HEK293 (cell line): ENCODE data around the gene GDPD3.

Experiments used
- CTCF ChIA-PET: fragments of 350-600 bp; formaldehyde crosslinking; extraction: SDS; loops from one replicate; lab custom pipeline; 2021; ENCODE audit warnings: antibody characterized with exemption; lab: Yijun Ruan, JAX
- POLR2A ChIA-PET: fragments of 300-600 bp; formaldehyde crosslinking; extraction: SDS; loops from one replicate; lab custom pipeline; 2020; ENCODE audit warnings: antibody characterized with exemption, inconsistent platforms; lab: Yijun Ruan, JAX
- H3K27ac ChIP-seq: fragments of 200-500 bp; sonication (Bioruptor generic); 2 replicates; pipeline ENCODE4 v1.5.1; 2014; ENCODE audit warnings: low read depth, low read length, control low read depth, inconsistent platforms; ENCODE audit errors: extremely low read depth
- H3K36me3 ChIP-seq, 2 experiments: fragments of 200-500 bp in 1 of 2; sonication (Bioruptor generic) in 1 of 2; 1 replicate in 1 of 2; 2 replicates in 1 of 2; pipeline ENCODE4 v1.5.1; 2014 to 2017; ENCODE audit warnings: inconsistent platforms in 2 of 2, low read length in 2 of 2; ENCODE audit not compliant: control insufficient read depth in 2 of 2, insufficient read depth in 1 of 2
- H3K4me1 ChIP-seq: fragments of 200-500 bp; sonication (Bioruptor generic); 2 replicates; pipeline ENCODE4 v1.5.1; 2014; ENCODE audit warnings: mild to moderate bottlenecking, low read length, inconsistent platforms; ENCODE audit not compliant: control insufficient read depth, insufficient read depth
- H3K4me3 ChIP-seq: 2 replicates; pipeline ENCODE4 v1.5.1; 2011; ENCODE audit warnings: low read depth, mild to moderate bottlenecking, control low read depth, low read length, moderate library complexity
- H3K9me3 ChIP-seq: fragments of 200-500 bp; sonication (Bioruptor generic); 2 replicates; pipeline ENCODE4 v1.5.1; 2014; ENCODE audit warnings: low read depth, low read length, inconsistent platforms; ENCODE audit not compliant: control insufficient read depth, insufficient read depth
- GLI4 ChIP-seq: fragments of 450-650 bp; formaldehyde crosslinking; IDR thresholded peaks from 2 replicates; pipeline ENCODE4 v1.5.1; 2016; ENCODE audit warnings: missing biosample characterization, missing genetic modification characterization
- PRDM6 ChIP-seq: fragments of 450-650 bp; formaldehyde crosslinking; IDR thresholded peaks from 2 replicates; pipeline ENCODE4 v1.5.1; 2017; ENCODE audit warnings: missing biosample characterization, missing genetic modification characterization
- ZNF138 ChIP-seq: fragments of 450-650 bp; formaldehyde crosslinking; IDR thresholded peaks from 2 replicates; pipeline ENCODE4 v1.5.1; 2016; ENCODE audit warnings: missing biosample characterization, missing genetic modification characterization, borderline replicate concordance
- ZNF174 ChIP-seq: fragments of 450-650 bp; formaldehyde crosslinking; IDR thresholded peaks from 2 replicates; pipeline ENCODE4 v1.5.0; 2017; ENCODE audit warnings: missing biosample characterization, mild to moderate bottlenecking, missing genetic modification characterization
- ZNF2 ChIP-seq: fragments of 450-650 bp; formaldehyde crosslinking; IDR thresholded peaks from 2 replicates; pipeline ENCODE4 v1.5.1; 2016; ENCODE audit warnings: missing biosample characterization, missing genetic modification characterization
- ZNF274 ChIP-seq, 2 experiments: fragments of 200-500 bp in 1 of 2; fragments of 450-650 bp in 1 of 2; sonication (Bioruptor generic) in 1 of 2; formaldehyde crosslinking in 1 of 2; IDR thresholded peaks; 2 replicates each; pipeline versions ENCODE4 v1.5.1 to v1.6.1; 2014 to 2016; ENCODE audit warnings: borderline replicate concordance in 1 of 2, inconsistent platforms in 1 of 2, low read length in 1 of 2, missing biosample characterization in 1 of 2, missing genetic modification characterization in 1 of 2
- ZNF302 ChIP-seq: fragments of 450-650 bp; formaldehyde crosslinking; IDR thresholded peaks from 2 replicates; pipeline ENCODE4 v1.5.1; 2016; ENCODE audit warnings: missing biosample characterization, missing genetic modification characterization, low read depth
- ZNF335 ChIP-seq: fragments of 450-650 bp; formaldehyde crosslinking; conservative IDR thresholded peaks from 2 replicates; pipeline ENCODE4 v1.5.1; 2016; ENCODE audit warnings: missing biosample characterization, missing genetic modification characterization
- ZNF549 ChIP-seq: fragments of 450-650 bp; IDR thresholded peaks from 2 replicates; pipeline ENCODE4 v1.5.1; 2018; ENCODE audit warnings: missing biosample characterization, missing genetic modification characterization, mild to moderate bottlenecking, inconsistent platforms, moderate library complexity
- ZNF623 ChIP-seq: fragments of 450-650 bp; formaldehyde crosslinking; IDR thresholded peaks from 2 replicates; pipeline ENCODE4 v1.5.1; 2016; ENCODE audit warnings: missing biosample characterization, missing genetic modification characterization
- ZNF707 ChIP-seq: fragments of 450-650 bp; formaldehyde crosslinking; IDR thresholded peaks from 2 replicates; pipeline ENCODE4 v1.5.1; 2016; ENCODE audit warnings: missing biosample characterization, missing genetic modification characterization
- ZNF747 ChIP-seq: fragments of 450-650 bp; formaldehyde crosslinking; IDR thresholded peaks from 2 replicates; pipeline ENCODE4 v1.5.1; 2016; ENCODE audit warnings: missing biosample characterization, missing genetic modification characterization
- ZNF792 ChIP-seq: fragments of 450-650 bp; formaldehyde crosslinking; IDR thresholded peaks from 2 replicates; pipeline ENCODE4 v1.5.1; 2016; ENCODE audit warnings: missing biosample characterization, missing genetic modification characterization
- ZSCAN30 ChIP-seq: fragments of 450-650 bp; IDR thresholded peaks from 2 replicates; pipeline ENCODE4 v1.5.1; 2018; ENCODE audit warnings: missing biosample characterization, mild to moderate bottlenecking, missing genetic modification characterization, moderate library complexity
- TF ChIP-seq, protein P1 (sequence below): fragments of 450-650 bp; formaldehyde crosslinking; IDR thresholded peaks from 2 replicates; pipeline ENCODE4 v1.5.1; 2016; ENCODE audit warnings: missing biosample characterization, missing genetic modification characterization
- TF ChIP-seq, protein P2 (sequence below): fragments of 450-650 bp; formaldehyde crosslinking; IDR thresholded peaks from 2 replicates; pipeline ENCODE4 v1.5.1; 2017; ENCODE audit warnings: missing biosample characterization, missing genetic modification characterization
- TF ChIP-seq, protein P3 (sequence below): fragments of 450-650 bp; IDR thresholded peaks from 2 replicates; pipeline ENCODE4 v1.5.1; 2018; ENCODE audit warnings: missing biosample characterization, mild to moderate bottlenecking, missing genetic modification characterization
- TF ChIP-seq, protein P4 (sequence below): fragments of 450-650 bp; formaldehyde crosslinking; IDR thresholded peaks from 2 replicates; pipeline ENCODE4 v1.5.0; 2017; ENCODE audit warnings: missing biosample characterization, missing genetic modification characterization, borderline replicate concordance

Gene GDPD3

DNA sequence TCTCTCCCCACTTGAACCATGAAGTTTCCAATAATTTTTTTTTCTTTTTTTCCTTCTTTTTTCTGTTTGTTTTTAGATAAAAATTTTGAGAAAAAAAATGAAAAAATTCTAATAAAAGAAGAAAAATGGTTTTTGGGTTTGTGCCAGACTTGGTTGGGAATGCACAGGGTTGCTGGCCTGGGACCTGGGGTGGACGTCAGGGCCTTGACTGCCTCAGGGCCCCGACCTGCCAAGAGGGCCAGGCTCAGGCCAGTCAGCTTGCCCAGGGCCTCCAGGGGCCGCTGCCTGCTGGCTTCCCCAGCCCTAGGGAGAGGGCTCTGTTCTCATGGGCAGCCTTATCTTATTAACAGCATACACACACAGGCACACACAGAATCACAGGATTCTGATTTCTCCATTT, 28.1 kb downstream of the GDPD3 start:
- ChIA-PET POLR2A (interaction anchor here (0.5 to 2.9 kb wide), 3 partner anchors 19 to 325 kb away, joined by 4 to 13 read pairs (median 5); partner anchors contain the start of gene ALDOA), CTCF (no interaction called here)
- Histone ChIP-seq H3K4me1 (no peaks in the 10 kb centered on the region), H3K4me3 (no peak overlapping the region), H3K9me3 (no peaks in the 10 kb centered on the region), H3K36me3 (peaks cover 15 to 66% of the 10 kb centered on the region in 2 experiments; a peak in 2 of 3 replicates), H3K27ac (no peak overlapping the region)
- TF ChIP-seq ZNF302 (tag by site-specific recombination) (no peak), ZNF335 (tag by site-specific recombination) (no peak)
- TF ChIP-seq, protein P1, sequence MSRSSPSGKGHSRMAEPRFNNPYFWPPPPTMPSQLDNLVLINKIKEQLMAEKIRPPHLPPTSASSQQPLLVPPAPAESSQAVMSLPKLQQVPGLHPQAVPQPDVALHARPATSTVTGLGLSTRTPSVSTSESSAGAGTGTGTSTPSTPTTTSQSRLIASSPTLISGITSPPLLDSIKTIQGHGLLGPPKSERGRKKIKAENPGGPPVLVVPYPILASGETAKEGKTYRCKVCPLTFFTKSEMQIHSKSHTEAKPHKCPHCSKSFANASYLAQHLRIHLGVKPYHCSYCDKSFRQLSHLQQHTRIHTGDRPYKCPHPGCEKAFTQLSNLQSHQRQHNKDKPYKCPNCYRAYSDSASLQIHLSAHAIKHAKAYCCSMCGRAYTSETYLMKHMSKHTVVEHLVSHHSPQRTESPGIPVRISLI (tag by site-specific recombination) = 0 out of 2 replicates have a peak, but pooled peaks have one; percentile 35

DNA sequence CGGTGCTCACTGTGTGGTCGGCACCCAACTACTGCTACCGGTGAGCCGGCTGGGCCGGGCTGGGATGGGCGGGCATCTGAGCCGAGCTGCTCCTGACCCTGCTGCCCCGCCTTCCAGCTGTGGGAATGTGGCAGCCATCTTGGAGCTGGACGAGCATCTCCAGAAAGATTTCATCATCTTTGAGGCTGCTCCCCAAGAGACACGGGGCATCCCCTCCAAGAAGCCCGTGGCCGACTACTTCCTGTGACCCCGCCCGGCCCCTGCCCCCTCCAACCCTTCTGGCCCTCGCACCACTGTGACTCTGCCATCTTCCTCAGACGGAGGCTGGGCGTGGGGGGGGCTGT, 28.5 kb downstream of the GDPD3 start:
- ChIA-PET POLR2A (interaction anchor here (0.5 to 2.9 kb wide), 4 partner anchors 19 to 325 kb away, joined by 4 to 13 read pairs (median 4); partner anchors contain the start of gene ALDOA), CTCF (no interaction called here)
- no peaks in the 10 kb centered on the region for H3K4me1 ChIP-seq
- no peak overlapping the region for H3K4me3 ChIP-seq
- TF ChIP-seq ZNF707 (tag by site-specific recombination) (no peak), ZSCAN30 (tag by site-specific recombination) (no peak), ZNF747 (tag by site-specific recombination) (no peak)
- H3K27ac ChIP-seq = no peak overlapping the region
- no peaks in the 10 kb centered on the region for H3K9me3 ChIP-seq
- peaks cover 19 to 70% of the 10 kb centered on the region in 2 experiments; a peak in 2 of 3 replicates for H3K36me3 ChIP-seq

DNA sequence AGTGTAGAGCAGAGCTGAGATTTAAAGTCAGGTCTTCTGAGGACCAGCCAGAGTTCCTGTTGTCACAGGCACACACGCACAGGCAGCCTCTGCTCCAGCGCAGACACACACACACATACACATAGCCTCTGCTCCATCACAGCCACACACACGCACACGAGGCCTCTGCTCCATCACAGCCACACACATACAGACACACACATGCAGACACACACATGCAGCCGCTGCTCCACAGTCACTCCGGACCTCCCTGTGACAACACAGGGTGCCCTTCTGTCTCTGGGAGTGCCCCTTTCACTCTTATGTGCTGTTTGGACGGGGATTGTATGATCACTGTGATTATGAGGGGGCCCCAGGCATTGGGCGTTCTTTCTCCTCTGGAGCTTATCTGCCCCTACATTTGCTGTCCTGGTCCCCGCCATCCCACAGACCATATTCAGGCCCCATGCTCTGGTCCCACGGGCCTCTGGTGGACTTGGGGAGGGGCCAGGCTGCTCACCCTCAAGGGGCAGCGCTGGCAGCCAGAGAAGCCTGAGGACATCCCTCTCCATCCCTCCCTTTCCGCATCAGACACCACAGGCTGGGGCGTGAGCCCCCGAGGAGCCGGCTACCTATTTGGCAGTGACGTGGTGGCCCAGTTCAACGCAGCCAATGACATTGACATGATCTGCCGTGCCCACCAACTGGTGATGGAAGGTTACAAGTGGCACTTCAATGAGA, 29.1 kb downstream of the GDPD3 start:
- Histone ChIP-seq H3K27ac (no peak overlapping the region), H3K9me3 (no peaks in the 10 kb centered on the region), H3K36me3 (peaks cover 24 to 76% of the 10 kb centered on the region in 2 experiments; a peak in 2 of 3 replicates), H3K4me1 (no peaks in the 10 kb centered on the region), H3K4me3 (no peak overlapping the region)
- ChIA-PET POLR2A (interaction anchor here (0.6 to 2.9 kb wide), 3 partner anchors 18 to 404 kb away, joined by 4 to 13 read pairs (median 7); partner anchors contain the start of gene ALDOA), CTCF (no interaction called here)
- TF ChIP-seq ZNF623 (no peak), GLI4 (no peak), ZNF174 (tag by site-specific recombination) (no peak), PRDM6 (tag by site-specific recombination) (no peak), ZNF274 (IDR thresholded peaks at IDR 0.05; ENCODE audit: low read length) (no peak), ZNF274 (tag by site-specific recombination; IDR thresholded peaks at IDR 0.05; ENCODE audit: borderline replicate concordance) (no peak), ZNF138 (tag by site-specific recombination) (no peak), ZNF792 (tag by site-specific recombination) (no peak), ZNF549 (tag by site-specific recombination) (no peak), ZNF2 (no peak)
- TF ChIP-seq, protein P2, sequence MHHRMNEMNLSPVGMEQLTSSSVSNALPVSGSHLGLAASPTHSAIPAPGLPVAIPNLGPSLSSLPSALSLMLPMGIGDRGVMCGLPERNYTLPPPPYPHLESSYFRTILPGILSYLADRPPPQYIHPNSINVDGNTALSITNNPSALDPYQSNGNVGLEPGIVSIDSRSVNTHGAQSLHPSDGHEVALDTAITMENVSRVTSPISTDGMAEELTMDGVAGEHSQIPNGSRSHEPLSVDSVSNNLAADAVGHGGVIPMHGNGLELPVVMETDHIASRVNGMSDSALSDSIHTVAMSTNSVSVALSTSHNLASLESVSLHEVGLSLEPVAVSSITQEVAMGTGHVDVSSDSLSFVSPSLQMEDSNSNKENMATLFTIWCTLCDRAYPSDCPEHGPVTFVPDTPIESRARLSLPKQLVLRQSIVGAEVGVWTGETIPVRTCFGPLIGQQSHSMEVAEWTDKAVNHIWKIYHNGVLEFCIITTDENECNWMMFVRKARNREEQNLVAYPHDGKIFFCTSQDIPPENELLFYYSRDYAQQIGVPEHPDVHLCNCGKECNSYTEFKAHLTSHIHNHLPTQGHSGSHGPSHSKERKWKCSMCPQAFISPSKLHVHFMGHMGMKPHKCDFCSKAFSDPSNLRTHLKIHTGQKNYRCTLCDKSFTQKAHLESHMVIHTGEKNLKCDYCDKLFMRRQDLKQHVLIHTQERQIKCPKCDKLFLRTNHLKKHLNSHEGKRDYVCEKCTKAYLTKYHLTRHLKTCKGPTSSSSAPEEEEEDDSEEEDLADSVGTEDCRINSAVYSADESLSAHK (tag by site-specific recombination) = no peak
- TF ChIP-seq, protein P3, sequence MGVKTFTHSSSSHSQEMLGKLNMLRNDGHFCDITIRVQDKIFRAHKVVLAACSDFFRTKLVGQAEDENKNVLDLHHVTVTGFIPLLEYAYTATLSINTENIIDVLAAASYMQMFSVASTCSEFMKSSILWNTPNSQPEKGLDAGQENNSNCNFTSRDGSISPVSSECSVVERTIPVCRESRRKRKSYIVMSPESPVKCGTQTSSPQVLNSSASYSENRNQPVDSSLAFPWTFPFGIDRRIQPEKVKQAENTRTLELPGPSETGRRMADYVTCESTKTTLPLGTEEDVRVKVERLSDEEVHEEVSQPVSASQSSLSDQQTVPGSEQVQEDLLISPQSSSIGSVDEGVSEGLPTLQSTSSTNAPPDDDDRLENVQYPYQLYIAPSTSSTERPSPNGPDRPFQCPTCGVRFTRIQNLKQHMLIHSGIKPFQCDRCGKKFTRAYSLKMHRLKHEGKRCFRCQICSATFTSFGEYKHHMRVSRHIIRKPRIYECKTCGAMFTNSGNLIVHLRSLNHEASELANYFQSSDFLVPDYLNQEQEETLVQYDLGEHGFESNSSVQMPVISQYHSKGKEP = no peak
- TF ChIP-seq, protein P4, sequence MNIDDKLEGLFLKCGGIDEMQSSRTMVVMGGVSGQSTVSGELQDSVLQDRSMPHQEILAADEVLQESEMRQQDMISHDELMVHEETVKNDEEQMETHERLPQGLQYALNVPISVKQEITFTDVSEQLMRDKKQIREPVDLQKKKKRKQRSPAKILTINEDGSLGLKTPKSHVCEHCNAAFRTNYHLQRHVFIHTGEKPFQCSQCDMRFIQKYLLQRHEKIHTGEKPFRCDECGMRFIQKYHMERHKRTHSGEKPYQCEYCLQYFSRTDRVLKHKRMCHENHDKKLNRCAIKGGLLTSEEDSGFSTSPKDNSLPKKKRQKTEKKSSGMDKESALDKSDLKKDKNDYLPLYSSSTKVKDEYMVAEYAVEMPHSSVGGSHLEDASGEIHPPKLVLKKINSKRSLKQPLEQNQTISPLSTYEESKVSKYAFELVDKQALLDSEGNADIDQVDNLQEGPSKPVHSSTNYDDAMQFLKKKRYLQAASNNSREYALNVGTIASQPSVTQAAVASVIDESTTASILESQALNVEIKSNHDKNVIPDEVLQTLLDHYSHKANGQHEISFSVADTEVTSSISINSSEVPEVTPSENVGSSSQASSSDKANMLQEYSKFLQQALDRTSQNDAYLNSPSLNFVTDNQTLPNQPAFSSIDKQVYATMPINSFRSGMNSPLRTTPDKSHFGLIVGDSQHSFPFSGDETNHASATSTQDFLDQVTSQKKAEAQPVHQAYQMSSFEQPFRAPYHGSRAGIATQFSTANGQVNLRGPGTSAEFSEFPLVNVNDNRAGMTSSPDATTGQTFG (tag by site-specific recombination) = no peak
